NCI-H748 (cell line): ENCODE data around the gene ETFDH.
"Not testable (repeated sequence)": the region's sequence is repeated elsewhere in the genome, so short reads cannot be mapped to it uniquely, and the experiment has no call there.

ENCODE experiments used
- DNase-seq: peaks from one replicate; lab custom pipeline; 2025; ENCODE audit not compliant: unreplicated experiment; lab: John Stamatoyannopoulos, UW

The ETFDH gene

GRCh38 chr4:158676076-158676475, 4.0 kb downstream of the ETFDH start:
- DNase-seq, result no peak

- DNase-seq, result no peak
These were observed 6.7 kb downstream of the ETFDH start for GRCh38 chr4:158678767-158679166.

- DNase-seq, result no peak
These were observed 9.5 kb downstream of the ETFDH start for GRCh38 chr4:158681629-158682028.

GRCh38 chr4:158682066-158682465, 10.0 kb downstream of the ETFDH start:
- no peak for DNase-seq

- no peak for DNase-seq
These were observed 16.7 kb downstream of the ETFDH start for GRCh38 chr4:158688813-158689212.

- DNase-seq, result peak; percentile 58
These were observed 32.2 kb downstream of the ETFDH start for GRCh38 chr4:158704274-158704673.

- no peak for DNase-seq
These were observed 38.7 kb downstream of the ETFDH start for GRCh38 chr4:158710814-158711213.

- not testable (repeated sequence) for DNase-seq
These were observed 40.5 kb downstream of the ETFDH start for GRCh38 chr4:158712622-158713021.

- DNase-seq, result no peak
These were observed 42.8 kb downstream of the ETFDH start for GRCh38 chr4:158714937-158715336.

GRCh38 chr4:158715802-158716201, 43.7 kb downstream of the ETFDH start:
- no peak for DNase-seq

- no peak for DNase-seq
These were observed 49.6 kb downstream of the ETFDH start for GRCh38 chr4:158721680-158722079.

GRCh38 chr4:158722291-158722916, 50.3 kb downstream of the ETFDH start:
- peak; percentile 65 for DNase-seq

GRCh38 chr4:158722917-158723793, 51.1 kb downstream of the ETFDH start, which contains the start of gene PPID:
PPID (minus strand) TSS chr4:158723396; CDS start chr4:158723288, 108 bp downstream.
- DNase-seq, result peak; percentile 91

- no peak for DNase-seq
These were observed 52.5 kb downstream of the ETFDH start for GRCh38 chr4:158724637-158725036.

- no peak for DNase-seq
These were observed 54.5 kb downstream of the ETFDH start for GRCh38 chr4:158726633-158727032.

GRCh38 chr4:158728236-158728635, 56.1 kb downstream of the ETFDH start:
- no peak for DNase-seq

GRCh38 chr4:158729716-158730559, 57.8 kb downstream of the ETFDH start:
- DNase-seq, result peak; percentile 52

GRCh38 chr4:158738866-158739265, 66.8 kb downstream of the ETFDH start:
- DNase-seq, result no peak

GRCh38 chr4:158739600-158739999, 67.5 kb downstream of the ETFDH start:
- no peak for DNase-seq

- peak; percentile 30 for DNase-seq
These were observed 69.4 kb downstream of the ETFDH start for GRCh38 chr4:158741326-158742021.

GRCh38 chr4:158746537-158746936, 74.4 kb downstream of the ETFDH start:
- DNase-seq, result not testable (repeated sequence)
